Measurements from ENCODE around the gene CIAPIN1. TPM values are rescaled to one million over a fixed set of nuclear protein-coding genes. Genes with fewer than 3 reads are reported as not detected.

Gene CIAPIN1
- total RNA-seq, 1 experiment from 2014 or later: 99.9 TPM

GRCh38 chr16:57486858-57487834 is 40.0 kb upstream of the CIAPIN1 start:
- no peak for DNase-seq (ENCODE audit: unreplicated experiment)
- POLR2A ChIA-PET: interaction anchor here (0.6 to 1.2 kb wide), 3 partner anchors 25 to 502 kb away, joined by 3 to 4 read pairs (median 3); partner anchors contain the start of gene POLR2C
- peaks cover 11% of the 10 kb centered on the region for H3K27me3 Mint-ChIP-seq (ENCODE audit: insufficient read depth, unreplicated experiment)
- intact Hi-C loops (cut with micrococcal nuclease): no loop called here
- H3K4me1 Mint-ChIP-seq (ENCODE audit: insufficient read depth, unreplicated experiment): peaks cover 5% of the 10 kb centered on the region
- TF ChIP-seq CTCF (IDR thresholded peaks at IDR 0.05; ENCODE audit: unreplicated experiment): no peak
- BruUV-seq (replicated peaks): no TSS peak
- H3K27ac Mint-ChIP-seq (ENCODE audit: low read depth, unreplicated experiment): no peak overlapping the region
- peak overlapping the region; percentile 67 for H3K4me3 Mint-ChIP-seq (ENCODE audit: unreplicated experiment)
- CTCF ChIA-PET: interaction anchor here (0.6 to 2.1 kb wide), 5 partner anchors 11 to 127 kb away, joined by 3 to 9 read pairs (median 4); no protein-coding TSS in a partner anchor
- H3K9me3 Mint-ChIP-seq (ENCODE audit: unreplicated experiment): no peaks in the 10 kb centered on the region
- no peaks in the 10 kb centered on the region for H3K36me3 Mint-ChIP-seq (ENCODE audit: insufficient read depth, unreplicated experiment)

GRCh38 chr16:57485916-57486857 is 39.0 kb upstream of the CIAPIN1 start, which contains the start of gene DOK4:
DOK4 (minus strand) TSS chr16:57486493; CDS start chr16:57479507, 6,986 bp downstream.
- H3K4me1 Mint-ChIP-seq (ENCODE audit: insufficient read depth, unreplicated experiment): peaks cover 5% of the 10 kb centered on the region

GRCh38 chr16:57485091-57485915 is 38.1 kb upstream of the CIAPIN1 start:
- Mint-ChIP-seq H3K9me3 (ENCODE audit: unreplicated experiment) (no peaks in the 10 kb centered on the region), H3K4me1 (ENCODE audit: insufficient read depth, unreplicated experiment) (peaks cover 5% of the 10 kb centered on the region), H3K36me3 (ENCODE audit: insufficient read depth, unreplicated experiment) (no peaks in the 10 kb centered on the region), H3K27ac (ENCODE audit: low read depth, unreplicated experiment) (peak overlapping the region; percentile 80), H3K4me3 (ENCODE audit: unreplicated experiment) (peak overlapping the region; percentile 86), H3K27me3 (ENCODE audit: insufficient read depth, unreplicated experiment) (no peaks in the 10 kb centered on the region)
- TF ChIP-seq CTCF (IDR thresholded peaks at IDR 0.05; ENCODE audit: unreplicated experiment): no peak
- ChIA-PET POLR2A (interaction anchor here (0.7 to 1.6 kb wide), 6 partner anchors 12 to 38 kb away, joined by 3 to 6 read pairs (median 4); partner anchors contain the start of genes CIAPIN1, COQ9 and POLR2C), CTCF (interaction anchor here (0.7 to 2.6 kb wide), 4 partner anchors 23 to 207 kb away, joined by 3 to 10 read pairs (median 4); partner anchors contain the start of gene POLR2C)
- no peak for DNase-seq (ENCODE audit: unreplicated experiment)
- intact Hi-C loops (cut with micrococcal nuclease): no loop called here
- TSS peak; percentile 31 for BruUV-seq (replicated peaks)

More at GRCh38 chr16:57485916-57486857, 39.0 kb upstream of the CIAPIN1 start, which contains the start of gene DOK4:
- intact Hi-C loops (cut with micrococcal nuclease): no loop called here
- Mint-ChIP-seq H3K27ac (ENCODE audit: low read depth, unreplicated experiment) (peak within 1 kb of the TSS; percentile 80), H3K36me3 (ENCODE audit: insufficient read depth, unreplicated experiment) (no peaks in the 10 kb centered on the region), H3K4me3 (ENCODE audit: unreplicated experiment) (peak within 1 kb of the TSS; percentile 86), H3K27me3 (ENCODE audit: insufficient read depth, unreplicated experiment) (peaks cover 2% of the 10 kb centered on the region), H3K9me3 (ENCODE audit: unreplicated experiment) (no peaks in the 10 kb centered on the region)
- DNase-seq (ENCODE audit: unreplicated experiment): peak; percentile 70
- POLR2A ChIA-PET: interaction anchor here (0.6 to 1.6 kb wide), 8 partner anchors 13 to 501 kb away, joined by 3 to 6 read pairs (median 4); partner anchors contain the start of genes CIAPIN1, COQ9 and POLR2C
- TF ChIP-seq CTCF (IDR thresholded peaks at IDR 0.05; ENCODE audit: unreplicated experiment): no peak
- CTCF ChIA-PET: interaction anchor here (0.6 to 2.1 kb wide), 6 partner anchors 12 to 413 kb away, joined by 3 to 9 read pairs (median 4); no protein-coding TSS in a partner anchor
- no TSS peak for BruUV-seq (replicated peaks)

All from MCF 10A (cell line).